GM12892 (cell line): ENCODE results near the gene SIRT3.

ENCODE experiments used
- DNase-seq: peaks from one replicate; pipeline ENCODE4 v3.0.0; 2011; ENCODE audit not compliant: insufficient read length
- FAIRE-seq: peaks from 2 replicates; lab custom pipeline; 2011; peaks lifted over from hg19 to GRCh38; lab: Jason Lieb, UNC
- POLR2A ChIP-seq: IDR thresholded peaks from 2 replicates; pipeline ENCODE4 v1.6.1; 2011; ENCODE audit warnings: low read depth, low read length, control low read depth
- POLR2AphosphoS5 ChIP-seq: IDR thresholded peaks from 2 replicates; pipeline ENCODE4 v1.6.1; 2011; ENCODE audit warnings: low read depth, low read length, control low read depth
- TAF1 ChIP-seq: IDR thresholded peaks from 2 replicates; pipeline ENCODE4 v1.6.1; 2011; ENCODE audit warnings: low read depth, mild to moderate bottlenecking, control low read depth, low read length, borderline replicate concordance

The SIRT3 gene

DNA sequence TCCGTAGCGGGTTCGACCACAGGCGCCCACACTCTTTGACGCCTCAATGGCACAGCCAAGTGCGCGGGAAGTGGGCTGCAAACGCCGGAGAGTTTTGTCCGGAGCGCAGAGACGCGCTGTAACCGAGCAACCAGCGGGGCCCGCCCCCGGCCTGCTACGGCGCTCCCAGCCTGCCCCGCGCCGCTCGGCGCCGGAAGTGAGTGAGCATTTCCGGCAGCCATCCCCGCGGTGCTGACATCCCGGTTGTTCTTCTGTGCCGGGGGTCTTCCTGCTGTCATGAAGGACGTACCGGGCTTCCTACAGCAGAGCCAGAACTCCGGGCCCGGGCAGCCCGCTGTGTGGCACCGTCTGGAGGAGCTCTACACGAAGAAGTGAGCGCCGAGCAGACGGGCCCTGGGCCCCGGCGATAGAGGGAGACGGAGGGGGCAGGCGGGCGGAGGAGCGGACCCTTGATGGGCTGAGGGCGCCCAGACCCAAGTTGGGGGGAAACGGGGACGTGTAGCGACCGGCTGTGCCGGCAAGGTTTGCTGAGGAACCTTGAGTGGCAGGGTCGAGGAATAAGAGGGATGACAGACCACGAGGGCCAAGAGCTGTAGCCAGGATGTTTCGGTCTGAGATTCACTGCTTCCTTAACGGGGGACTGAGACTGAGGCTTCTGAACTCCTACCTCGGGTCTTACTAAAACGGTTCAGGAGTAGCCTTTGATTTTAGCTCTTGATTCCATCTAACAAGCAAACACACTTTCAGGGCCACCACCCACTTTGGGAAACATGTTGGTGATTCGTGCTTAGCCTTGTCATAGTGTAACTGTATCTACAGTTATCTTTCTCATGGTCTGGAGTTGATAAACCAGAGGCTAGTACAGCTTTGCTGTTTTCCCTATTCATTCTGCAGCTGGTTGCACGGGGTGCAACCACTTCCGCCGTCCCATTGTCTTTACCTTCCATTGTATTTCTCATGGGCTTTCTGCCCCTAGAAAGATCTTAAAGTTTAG lies 929 bp upstream of the SIRT3 start, which contains the start of gene PSMD13:
Gene PSMD13 (plus strand): TSS at position 203 of the 994 bp plus-strand sequence. CDS start 74 bp downstream, at position 277.
- FAIRE-seq (peak; percentile 98), DNase-seq (peak; percentile 92)
- TF ChIP-seq TAF1 (peak; percentile 88), POLR2A (peak; percentile 84; the same call in 1 of the 2 replicates), POLR2AphosphoS5 (peak; percentile 78; the same call in 1 of the 2 replicates)

DNA sequence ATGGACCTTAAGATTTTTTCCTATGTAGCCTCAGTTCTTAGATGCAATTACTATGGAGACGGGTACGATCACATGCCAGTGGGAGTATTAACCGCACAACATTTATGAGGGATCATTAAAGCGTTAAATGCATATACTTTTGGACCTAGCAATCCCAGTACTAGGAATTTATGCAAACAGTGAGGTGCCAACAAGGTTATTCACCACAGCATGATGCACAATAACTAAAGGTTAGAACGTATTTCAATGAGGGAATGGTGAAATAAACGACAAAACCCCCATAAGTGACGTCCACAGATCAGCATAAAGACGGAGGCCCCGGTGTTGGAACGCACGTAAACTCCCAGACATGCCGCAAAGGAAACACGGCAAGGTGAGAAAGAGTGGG lies 539 bp downstream of the SIRT3 start:
- FAIRE-seq (peak; percentile 74), DNase-seq (no peak)

DNA sequence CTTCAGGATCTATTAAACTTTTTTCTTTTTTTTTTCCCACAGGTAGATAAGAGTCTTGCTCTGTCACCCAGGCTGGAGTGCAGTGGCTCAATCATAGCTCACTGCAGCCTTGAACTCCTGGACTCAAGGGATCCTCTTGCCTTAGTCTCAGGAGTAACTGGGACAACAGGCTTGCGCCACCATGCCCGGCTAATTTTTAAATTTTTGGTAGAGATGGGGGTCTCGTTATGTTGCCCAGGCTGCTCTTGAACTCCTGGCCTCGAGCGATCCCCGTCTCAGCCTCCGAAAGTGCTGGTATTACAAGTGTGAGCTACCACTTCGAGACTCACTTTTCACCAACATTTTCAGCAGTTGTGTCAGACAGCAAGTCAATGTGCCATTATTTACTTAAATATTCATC lies 962 bp downstream of the SIRT3 start:
- FAIRE-seq (no peak), DNase-seq (no peak)
- TF ChIP-seq TAF1 (no peak), POLR2A (no peak), POLR2AphosphoS5 (no peak)

More for the DNA sequence above, 539 bp downstream of the SIRT3 start:
- TF ChIP-seq TAF1, result no peak
- TF ChIP-seq POLR2AphosphoS5, result no peak
- TF ChIP-seq POLR2A, result no peak

DNA sequence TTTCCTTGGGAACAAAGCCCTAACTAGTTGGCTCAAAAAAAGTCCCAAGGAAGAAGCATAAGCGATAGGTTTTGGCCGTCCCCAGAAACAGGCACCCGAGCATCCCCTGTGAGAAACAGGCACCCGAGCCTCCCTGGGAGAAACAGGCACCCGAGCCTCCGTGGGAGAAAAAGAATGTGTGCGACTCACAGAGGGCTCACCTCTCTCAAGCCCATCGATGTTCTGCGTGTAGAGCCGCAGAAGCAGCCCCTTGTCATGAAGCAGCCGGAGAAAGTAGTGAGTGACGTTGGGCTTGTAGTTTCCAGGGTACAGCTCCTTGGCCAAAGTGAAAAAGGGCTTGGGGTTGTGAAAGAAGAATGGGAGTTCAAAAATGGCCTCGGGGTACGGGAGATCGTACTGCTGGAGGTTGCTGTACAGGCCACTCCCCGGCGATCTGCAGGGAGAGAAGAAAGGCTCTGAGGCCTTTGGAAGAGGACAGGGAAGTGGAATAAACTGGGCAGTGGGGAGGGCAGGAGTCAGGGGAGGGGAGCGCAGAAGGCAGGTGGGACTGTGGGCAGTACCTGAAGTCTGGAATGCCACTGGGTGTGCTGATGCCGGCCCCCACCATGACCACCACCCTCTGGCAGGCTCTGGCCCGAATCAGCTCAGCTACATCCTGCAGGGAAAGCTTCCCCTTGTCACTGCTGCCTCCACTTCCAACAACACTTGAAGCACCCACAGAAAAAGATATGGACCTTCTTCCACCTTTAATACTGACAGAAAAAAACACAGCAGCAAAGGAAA lies 3.2 kb downstream of the SIRT3 start:
- no peak for TF ChIP-seq POLR2AphosphoS5
- no peak for TF ChIP-seq TAF1
- TF ChIP-seq POLR2A, result no peak
- DNase-seq (no peak), FAIRE-seq (no peak)

DNA sequence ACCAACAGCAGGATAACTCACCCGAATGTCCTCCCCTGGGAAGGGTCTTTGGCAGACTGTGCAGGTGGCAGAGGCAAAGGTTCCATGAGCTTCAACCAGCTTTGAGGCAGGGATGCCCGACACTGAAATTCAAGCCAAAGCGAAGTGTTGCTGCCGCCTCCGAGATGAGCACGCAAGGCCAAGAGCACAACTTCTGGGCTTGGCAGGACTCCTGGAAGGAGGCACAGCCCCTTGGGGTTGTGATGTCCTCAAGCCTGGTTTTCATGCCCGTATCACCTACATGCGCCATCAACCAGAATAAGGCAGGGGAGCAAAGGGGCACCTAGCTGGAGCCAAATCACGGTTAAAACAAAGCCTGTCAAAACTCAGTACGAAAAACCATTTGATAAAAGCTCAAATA lies 5.7 kb downstream of the SIRT3 start:
- no peak for TF ChIP-seq POLR2AphosphoS5
- no peak for TF ChIP-seq TAF1
- TF ChIP-seq POLR2A, result no peak
- FAIRE-seq (no peak), DNase-seq (no peak)

DNA sequence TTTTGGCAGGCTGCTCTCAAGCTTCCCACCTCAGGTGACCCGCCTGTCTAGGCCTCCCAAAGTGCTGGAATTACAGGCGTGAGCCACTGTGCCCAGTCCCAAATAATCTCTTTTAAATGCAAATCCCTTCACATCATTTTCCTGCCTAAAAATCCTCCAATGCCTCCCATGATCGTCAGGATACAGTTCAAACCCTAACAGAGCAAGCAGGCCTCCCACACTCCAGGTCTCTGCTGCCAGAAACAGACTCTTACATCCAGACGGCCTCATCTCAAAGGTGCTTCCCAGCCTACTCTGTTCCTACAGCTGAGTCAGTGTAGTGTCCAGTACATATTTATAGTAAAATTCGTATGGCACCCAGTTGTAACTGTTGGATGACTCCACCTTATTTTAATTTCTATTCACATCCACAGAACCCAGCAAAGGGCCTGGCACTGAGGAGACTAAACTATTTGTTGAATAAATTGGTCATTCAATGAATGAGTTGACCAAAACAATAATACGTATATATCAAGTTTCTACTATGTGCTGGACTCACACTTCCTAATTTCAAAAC lies 8.2 kb downstream of the SIRT3 start:
- DNase-seq, result no peak
- no peak for TF ChIP-seq POLR2A
- FAIRE-seq, result no peak

DNA sequence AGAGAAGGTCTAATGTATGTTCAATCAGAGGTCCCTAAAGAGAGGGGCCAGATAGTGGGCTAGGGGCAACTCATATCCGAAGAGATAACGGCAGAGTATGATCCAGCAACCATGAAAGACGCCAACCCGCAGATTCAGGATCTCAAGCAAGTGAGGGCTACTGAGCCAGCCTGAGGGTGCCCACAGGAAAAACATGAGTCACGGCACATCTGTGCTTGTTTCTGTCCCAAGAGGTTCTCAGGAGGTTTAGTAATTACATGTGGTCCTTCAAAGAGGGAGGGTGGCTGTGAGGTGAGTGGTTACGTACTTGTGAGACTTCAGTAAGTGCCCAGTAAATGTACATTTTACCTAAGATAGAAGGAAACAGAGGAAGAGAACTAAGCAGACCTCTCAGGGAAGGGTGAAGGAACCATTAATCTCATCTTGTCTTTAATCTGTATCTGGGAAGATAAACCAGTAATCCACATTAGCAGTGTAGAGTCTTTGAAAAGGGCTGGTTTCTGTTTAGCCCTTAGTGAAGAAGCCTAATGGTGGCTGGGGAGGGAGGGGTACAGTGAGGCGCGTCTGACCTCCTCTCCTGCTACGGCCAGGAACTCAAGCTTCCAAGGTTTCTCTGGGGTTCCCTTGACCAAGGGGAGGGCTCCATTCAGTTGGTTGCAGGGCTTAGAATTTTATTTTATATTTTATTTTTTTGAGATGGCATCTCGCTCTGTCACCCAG lies 10.2 kb downstream of the SIRT3 start:
- FAIRE-seq, result peak; percentile 97

DNA sequence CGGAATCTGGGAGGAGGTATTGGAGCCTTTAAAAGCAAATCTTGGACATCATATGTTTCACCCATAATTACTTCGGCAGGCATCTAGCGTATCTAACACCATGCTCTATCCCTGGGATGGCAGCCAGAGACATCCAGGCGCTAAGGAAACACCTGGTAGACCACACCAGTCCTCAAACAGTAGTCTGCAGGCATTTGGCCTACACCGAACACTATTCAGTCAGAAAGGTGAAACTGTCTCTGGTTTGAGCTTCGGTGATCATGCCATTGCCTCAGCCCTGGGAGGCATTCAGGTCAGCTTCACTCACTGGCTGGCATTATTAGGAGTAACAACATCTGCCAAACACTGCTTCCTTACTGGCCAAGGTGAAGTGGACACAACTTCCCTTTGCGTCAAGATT lies 11.7 kb downstream of the SIRT3 start:
- TF ChIP-seq POLR2A, result no peak
- TF ChIP-seq POLR2AphosphoS5, result no peak
- TF ChIP-seq TAF1, result no peak
- DNase-seq, result no peak
- FAIRE-seq, result peak; percentile 24

More for the DNA sequence above, 10.2 kb downstream of the SIRT3 start:
- TF ChIP-seq POLR2A, result no peak
- no peak for TF ChIP-seq TAF1
- no peak for TF ChIP-seq POLR2AphosphoS5
- no peak for DNase-seq

DNA sequence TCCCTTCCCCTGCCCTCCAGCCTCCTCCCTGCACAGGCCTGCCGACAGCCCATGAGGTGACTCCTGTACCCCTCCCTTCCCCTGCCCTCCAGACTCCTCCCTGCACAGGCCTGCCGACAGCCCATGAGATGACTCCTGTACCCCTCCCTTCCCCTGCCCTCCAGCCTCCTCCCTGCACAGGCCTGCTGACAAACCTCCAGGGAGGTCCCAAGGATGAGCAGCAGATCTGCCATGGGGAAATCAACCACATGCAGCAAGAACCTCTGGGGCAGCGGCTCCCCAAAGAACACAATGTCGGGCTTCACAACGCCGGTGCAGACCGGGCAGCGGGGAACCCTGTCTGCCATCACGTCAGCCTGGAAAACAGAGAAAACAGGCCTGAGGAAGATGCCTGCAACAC lies 12.3 kb downstream of the SIRT3 start:
- TF ChIP-seq POLR2AphosphoS5 (no peak), TAF1 (no peak), POLR2A (no peak)
- DNase-seq (no peak), FAIRE-seq (no peak)

DNA sequence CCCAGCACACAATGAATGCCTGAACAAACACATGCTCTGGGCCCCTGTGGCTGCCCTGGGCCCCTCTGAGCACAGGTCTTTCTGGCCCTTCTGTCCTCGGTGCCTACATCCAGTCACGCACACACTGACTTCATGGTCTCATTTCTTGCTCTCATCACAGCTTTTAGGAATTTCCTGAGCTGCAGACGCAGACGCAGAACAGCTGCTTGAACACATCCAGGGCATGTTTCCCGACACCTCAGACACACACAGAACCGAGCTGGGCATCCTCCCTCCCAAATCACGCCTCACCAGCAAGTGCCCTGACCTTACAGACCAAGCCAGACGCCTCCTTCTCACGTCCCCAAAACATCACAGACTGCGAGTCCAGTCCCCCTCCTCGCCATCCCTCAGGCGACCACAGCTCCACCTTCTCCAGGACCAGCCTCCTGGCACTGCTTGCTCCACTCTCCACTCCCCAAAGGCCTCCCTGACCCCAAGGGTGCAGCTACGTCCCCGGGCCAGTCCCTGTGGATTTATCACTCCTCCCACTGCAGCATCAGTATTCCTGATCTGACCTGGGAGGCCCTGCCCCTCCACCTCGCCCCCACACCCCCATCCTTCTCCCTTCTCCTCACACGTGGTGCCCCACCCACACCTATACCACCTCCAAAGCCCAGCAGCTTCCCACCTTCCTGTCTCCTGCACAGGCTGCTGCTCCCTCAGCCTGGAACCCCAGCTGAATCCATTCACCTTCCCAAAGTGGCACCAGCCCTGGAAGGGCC lies 12.9 kb downstream of the SIRT3 start:
- FAIRE-seq (no peak), DNase-seq (no peak)
- TF ChIP-seq POLR2AphosphoS5 (no peak), TAF1 (no peak), POLR2A (no peak)
